ENCODE results near the gene TMEM184A.

TMEM184A gene

GRCh38 chr7:1544896-1545416 is 11.0 kb downstream of the TMEM184A start:
- DNase-seq (ENCODE audit: extremely low spot score) = no peak
- ChIA-PET CTCF (no interaction called here), POLR2A (no interaction called here)
- TF ChIP-seq CTCF (IDR thresholded peaks at IDR 0.05; ENCODE audit: control extremely low read depth, extremely low read depth, low read depth, missing control alignments) = no peak

GRCh38 chr7:1544178-1544895 is 11.7 kb downstream of the TMEM184A start:
- no peak for DNase-seq (ENCODE audit: extremely low spot score)
- ChIA-PET POLR2A (no interaction called here), CTCF (no interaction called here)
- no peak for TF ChIP-seq CTCF (IDR thresholded peaks at IDR 0.05; ENCODE audit: control extremely low read depth, extremely low read depth, low read depth, missing control alignments)

DNA sequence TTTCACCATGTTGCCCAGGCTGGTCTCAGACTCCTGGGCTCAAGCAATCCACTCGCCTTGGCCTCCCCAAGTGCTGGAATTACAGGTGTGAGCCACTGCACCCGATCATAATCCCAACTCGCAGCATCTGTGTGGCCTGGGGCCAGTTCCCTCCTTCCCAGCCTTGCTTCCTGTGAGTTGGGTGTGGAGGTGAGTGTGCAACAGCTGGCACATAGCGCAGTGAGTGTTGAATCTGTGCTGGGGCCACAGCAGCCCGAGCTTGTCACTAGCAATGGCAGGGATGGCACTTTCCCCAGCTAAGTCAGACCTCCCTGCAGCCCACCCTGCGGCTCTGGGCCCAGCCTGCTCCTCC is 12.2 kb downstream of the TMEM184A start:
- CTCF ChIA-PET = no interaction called here
- no peak for TF ChIP-seq CTCF (IDR thresholded peaks at IDR 0.05; ENCODE audit: control extremely low read depth, extremely low read depth, low read depth, missing control alignments)

DNA sequence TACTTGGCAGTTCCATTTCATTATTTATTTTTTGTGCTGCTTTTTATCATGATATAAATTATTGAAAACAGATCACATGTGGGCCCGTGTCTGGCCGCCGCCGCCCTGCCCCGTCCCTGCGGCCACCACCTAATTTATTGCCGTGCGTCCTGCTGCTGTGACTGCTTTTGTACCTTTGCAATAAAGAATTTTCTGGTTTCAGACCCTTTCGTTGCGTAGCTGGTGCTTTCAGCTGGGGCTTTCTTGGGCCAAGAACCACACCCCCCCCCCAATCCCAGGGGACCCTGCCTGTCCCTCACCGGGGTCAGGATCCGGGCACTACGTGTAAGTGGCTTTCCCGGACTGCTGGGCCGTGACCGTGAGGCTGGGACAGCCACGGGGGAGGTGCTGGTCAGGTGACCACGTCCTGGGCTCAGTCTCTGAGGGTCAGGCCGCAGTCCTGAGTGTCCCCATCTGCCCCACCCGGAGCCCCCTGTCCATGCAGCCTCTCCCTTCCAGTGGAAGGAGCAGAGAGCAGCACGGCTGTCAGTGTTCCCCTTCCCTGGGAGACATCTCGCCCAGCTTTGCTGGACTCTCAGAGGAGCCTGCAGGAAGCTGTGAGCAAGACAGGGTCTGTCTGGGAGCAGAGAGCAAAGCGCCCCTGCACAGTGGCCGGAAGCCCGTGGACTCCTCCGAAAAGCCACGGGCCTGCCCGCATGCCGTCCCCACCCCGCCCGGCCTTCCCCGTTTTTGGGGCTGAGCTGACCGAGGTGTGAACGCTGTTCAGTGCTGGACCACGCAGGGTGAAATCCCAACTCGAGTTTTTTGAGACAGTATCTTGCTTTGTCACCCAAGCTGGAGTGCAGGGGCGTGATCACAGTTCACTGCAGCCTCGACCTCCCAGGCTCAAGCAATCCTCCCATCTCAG is 12.9 kb downstream of the TMEM184A start:
- no peak for TF ChIP-seq CTCF (IDR thresholded peaks at IDR 0.05; ENCODE audit: control extremely low read depth, extremely low read depth, low read depth, missing control alignments)
- ChIA-PET CTCF (no interaction called here), POLR2A (no interaction called here)
- no peak for DNase-seq (ENCODE audit: extremely low spot score)

More for the DNA sequence above, 12.2 kb downstream of the TMEM184A start:
- POLR2A ChIA-PET = no interaction called here
- no peak for DNase-seq (ENCODE audit: extremely low spot score)

GRCh38 chr7:1542329-1542728 is 13.7 kb downstream of the TMEM184A start:
- CTCF ChIA-PET = no interaction called here
- no peak for DNase-seq (ENCODE audit: extremely low spot score)
- POLR2A ChIA-PET = no interaction called here
- TF ChIP-seq CTCF (IDR thresholded peaks at IDR 0.05; ENCODE audit: control extremely low read depth, extremely low read depth, low read depth, missing control alignments) = no peak

DNA sequence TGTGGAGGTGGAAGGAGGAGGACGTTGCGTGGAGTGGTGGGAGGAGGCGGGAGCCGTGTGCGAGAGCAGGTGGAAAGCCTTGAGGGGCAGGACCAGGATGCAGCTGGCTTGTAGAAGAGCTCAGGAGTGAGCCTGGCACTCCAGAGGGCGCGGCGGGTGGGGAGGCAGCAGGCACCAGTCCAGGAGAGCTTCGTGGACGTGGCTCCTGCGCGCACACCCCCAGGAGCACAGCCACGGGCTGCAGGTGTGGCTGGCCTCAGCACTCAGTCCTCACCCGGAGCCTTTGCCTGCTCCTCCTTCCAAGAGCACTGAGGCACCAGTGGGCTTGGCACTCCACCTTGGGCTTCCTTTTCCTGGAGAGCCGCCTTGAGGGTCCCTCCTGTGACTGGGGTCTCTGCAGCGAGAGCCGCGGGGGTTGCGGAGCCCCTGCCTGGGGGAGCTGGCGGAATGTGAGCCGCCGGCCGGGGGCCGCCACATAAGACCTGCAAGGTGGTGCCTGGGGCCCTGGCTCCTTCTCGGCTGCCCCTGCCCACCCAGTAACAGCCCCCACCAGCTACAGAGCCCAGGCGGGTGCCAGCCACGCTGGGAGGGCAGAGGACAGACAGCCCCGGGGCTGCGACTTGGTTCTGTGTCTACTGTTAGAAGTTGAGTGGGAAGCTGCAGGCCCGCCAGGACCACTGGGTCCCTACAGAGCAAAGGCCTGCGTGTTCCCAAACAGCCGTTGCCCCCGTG is 14.4 kb downstream of the TMEM184A start:
- CTCF ChIA-PET = no interaction called here

More for the DNA sequence above, 14.4 kb downstream of the TMEM184A start:
- no peak for TF ChIP-seq CTCF (IDR thresholded peaks at IDR 0.05; ENCODE audit: control extremely low read depth, extremely low read depth, low read depth, missing control alignments)
- POLR2A ChIA-PET = no interaction called here
- DNase-seq (ENCODE audit: extremely low spot score) = no peak
